SK-N-SH treated with all-trans-retinoic acid at 6 μM for 48 hours (cell line): ENCODE data around the gene LAD1.
A peak's percentile ranks its signal among the peaks of the same experiment; 100 is the strongest.

Experiments
- ATAC-seq: fragments of 200-7000 bp; cut with Tn5 transposase; 3 replicates; pipeline ENCODE4 v1.9.1; 2020; ENCODE audit warnings: mild to moderate bottlenecking, moderate library complexity
- ARNTL ChIP-seq: fragments of 450-650 bp; formaldehyde crosslinking; IDR thresholded peaks from 2 replicates; pipeline ENCODE4 v1.5.0; 2020; ENCODE audit warnings: low read depth, mild to moderate bottlenecking, moderate library complexity, borderline replicate concordance
- BACH2 ChIP-seq: fragments of 250-450 bp; sonication (Bioruptor Pico); IDR thresholded peaks from 2 replicates; pipeline ENCODE4 v1.9.0; 2021; ENCODE audit warnings: mild to moderate bottlenecking, borderline replicate concordance
- CREB5 ChIP-seq: fragments of 250-450 bp; sonication (Bioruptor Pico); IDR thresholded peaks from 2 replicates; pipeline ENCODE4 v1.5.1; 2020; ENCODE audit warnings: low read depth, mild to moderate bottlenecking, moderate library complexity
- CSDC2 ChIP-seq: fragments of 250-450 bp; sonication (Bioruptor Pico); IDR thresholded peaks from 2 replicates; pipeline ENCODE4 v1.5.0; 2020; ENCODE audit warnings: mild to moderate bottlenecking, moderate library complexity
- CSRNP3 ChIP-seq: fragments of 250-450 bp; sonication (Bioruptor Pico); IDR thresholded peaks from 2 replicates; pipeline ENCODE4 v1.5.1; 2021; ENCODE audit warnings: mild to moderate bottlenecking, moderate library complexity
- ESRRG ChIP-seq: fragments of 250-450 bp; sonication (Bioruptor Pico); IDR thresholded peaks from 2 replicates; pipeline ENCODE4 v1.6.1; 2021; ENCODE audit warnings: mild to moderate bottlenecking
- GLIS3 ChIP-seq: fragments of 250-450 bp; sonication (Bioruptor Pico); IDR thresholded peaks from 2 replicates; pipeline ENCODE4 v1.5.0; 2020; ENCODE audit warnings: mild to moderate bottlenecking, moderate library complexity
- ISL1 ChIP-seq: fragments of 250-450 bp; sonication (Bioruptor Pico); IDR thresholded peaks from 2 replicates; pipeline ENCODE4 v2.1.2; 2022; ENCODE audit warnings: mild to moderate bottlenecking, moderate library complexity
- OSR1 ChIP-seq: fragments of 250-450 bp; sonication (Bioruptor Pico); IDR thresholded peaks from 2 replicates; pipeline ENCODE4 v1.8.0; 2022; ENCODE audit warnings: moderate library complexity, mild to moderate bottlenecking, inconsistent platforms
- PATZ1 ChIP-seq: fragments of 250-450 bp; sonication (Bioruptor Pico); IDR thresholded peaks from 2 replicates; pipeline ENCODE4 v1.8.0; 2020; ENCODE audit warnings: mild to moderate bottlenecking, moderate library complexity, borderline replicate concordance
- POU6F1 ChIP-seq: fragments of 250-450 bp; sonication (Bioruptor Pico); IDR thresholded peaks from 2 replicates; pipeline ENCODE4 v1.8.0; 2021; ENCODE audit warnings: low read depth, mild to moderate bottlenecking, moderate library complexity, borderline replicate concordance
- PPARA ChIP-seq: fragments of 250-450 bp; sonication (Bioruptor Pico); IDR thresholded peaks from 2 replicates; pipeline ENCODE4 v1.5.0; 2020; ENCODE audit warnings: mild to moderate bottlenecking, borderline replicate concordance
- RARB ChIP-seq: fragments of 250-450 bp; sonication (Bioruptor Pico); IDR thresholded peaks from 2 replicates; pipeline ENCODE4 v1.8.0; 2021; ENCODE audit warnings: mild to moderate bottlenecking, moderate library complexity
- SNAI2 ChIP-seq: fragments of 250-450 bp; sonication (Bioruptor Pico); IDR thresholded peaks from 2 replicates; pipeline ENCODE4 v1.5.0; 2020; ENCODE audit warnings: mild to moderate bottlenecking, moderate library complexity
- TCF4 ChIP-seq: fragments of 250-450 bp; sonication (Bioruptor Pico); IDR thresholded peaks from 2 replicates; pipeline ENCODE4 v1.8.0; 2021; ENCODE audit warnings: mild to moderate bottlenecking, moderate library complexity, borderline replicate concordance
- TOX ChIP-seq: fragments of 250-450 bp; sonication (Bioruptor Pico); IDR thresholded peaks from 2 replicates; pipeline ENCODE4 v1.8.0; 2021; ENCODE audit warnings: mild to moderate bottlenecking, moderate library complexity, borderline replicate concordance
- TSHZ2 ChIP-seq: fragments of 250-450 bp; sonication (Bioruptor Pico); IDR thresholded peaks from 2 replicates; pipeline ENCODE4 v1.5.0; 2020; ENCODE audit warnings: mild to moderate bottlenecking, moderate library complexity
- ZC3H10 ChIP-seq: fragments of 250-450 bp; sonication (Bioruptor Pico); IDR thresholded peaks from 2 replicates; pipeline ENCODE4 v1.5.1; 2021; ENCODE audit warnings: mild to moderate bottlenecking, moderate library complexity
- ZFP3 ChIP-seq: fragments of 250-450 bp; sonication (Bioruptor Pico); IDR thresholded peaks from 2 replicates; pipeline ENCODE4 v1.5.0; 2020; ENCODE audit warnings: mild to moderate bottlenecking, moderate library complexity
- ZNF565 ChIP-seq: fragments of 450-650 bp; formaldehyde crosslinking; conservative IDR thresholded peaks from 2 replicates; pipeline ENCODE4 v1.5.0; 2020; ENCODE audit warnings: low read depth, mild to moderate bottlenecking, moderate library complexity
- ZNF70 ChIP-seq: fragments of 450-650 bp; formaldehyde crosslinking; IDR thresholded peaks from 2 replicates; pipeline ENCODE4 v1.5.0; 2020; ENCODE audit warnings: mild to moderate bottlenecking, moderate library complexity
- ZNF8 ChIP-seq: fragments of 450-650 bp; formaldehyde crosslinking; IDR thresholded peaks from 2 replicates; pipeline ENCODE4 v1.5.0; 2020; ENCODE audit warnings: mild to moderate bottlenecking, moderate library complexity

LAD1 gene

GRCh38 chr1:201443747-201444146 lies 44.6 kb upstream of the LAD1 start:
- no peak for ATAC-seq
- no peak for TF ChIP-seq GLIS3 (CRISPR knock-in tag)
- TF ChIP-seq ESRRG (CRISPR knock-in tag), result no peak
- TF ChIP-seq ZNF8, result no peak
- TF ChIP-seq SNAI2 (CRISPR knock-in tag), result no peak
- TF ChIP-seq CSRNP3 (CRISPR knock-in tag), result no peak
- no peak for TF ChIP-seq TCF4 (CRISPR knock-in tag)
- no peak for TF ChIP-seq ZNF565 (CRISPR knock-in tag)
- TF ChIP-seq ISL1 (CRISPR knock-in tag), result no peak
- TF ChIP-seq POU6F1 (CRISPR knock-in tag), result no peak
- no peak for TF ChIP-seq ZC3H10
- TF ChIP-seq RARB (CRISPR knock-in tag), result no peak
- TF ChIP-seq CREB5 (CRISPR knock-in tag), result no peak
- TF ChIP-seq TSHZ2 (CRISPR knock-in tag), result no peak
- TF ChIP-seq BACH2 (CRISPR knock-in tag), result no peak
- TF ChIP-seq CSDC2 (CRISPR knock-in tag), result no peak
- TF ChIP-seq OSR1 (CRISPR knock-in tag), result no peak

GRCh38 chr1:201436969-201437368 lies 37.8 kb upstream of the LAD1 start:
- no peak for ATAC-seq

GRCh38 chr1:201436393-201436792 lies 37.3 kb upstream of the LAD1 start:
- peak; percentile 80 for ATAC-seq
- no peak for TF ChIP-seq POU6F1 (CRISPR knock-in tag)
- no peak for TF ChIP-seq SNAI2 (CRISPR knock-in tag)
- TF ChIP-seq GLIS3 (CRISPR knock-in tag), result no peak
- no peak for TF ChIP-seq TSHZ2 (CRISPR knock-in tag)
- no peak for TF ChIP-seq RARB (CRISPR knock-in tag)
- no peak for TF ChIP-seq ESRRG (CRISPR knock-in tag)
- no peak for TF ChIP-seq ZFP3 (CRISPR knock-in tag)
- no peak for TF ChIP-seq ARNTL (CRISPR knock-in tag)
- TF ChIP-seq TCF4 (CRISPR knock-in tag), result no peak
- no peak for TF ChIP-seq BACH2 (CRISPR knock-in tag)
- TF ChIP-seq ZC3H10, result no peak
- TF ChIP-seq ZNF70 (CRISPR knock-in tag), result no peak
- no peak for TF ChIP-seq PPARA (CRISPR knock-in tag)

More at GRCh38 chr1:201436969-201437368, 37.8 kb upstream of the LAD1 start:
- TF ChIP-seq ZNF70 (CRISPR knock-in tag) (no peak), ZNF8 (no peak), PATZ1 (no peak), TOX (CRISPR knock-in tag) (no peak), ARNTL (CRISPR knock-in tag) (no peak), ZFP3 (CRISPR knock-in tag) (peak; percentile 95)
